ENCODE measurements around the gene NSUN7. TPM values are rescaled to one million over a fixed set of nuclear protein-coding genes. Genes with fewer than 3 reads are reported as not detected.

NSUN7 gene
- total and polyA plus RNA-seq, 4 donors: 0.21 to 4.5 (median 1.3) TPM

GRCh38 chr4:40845154-40845835 lies 95.5 kb downstream of the NSUN7 start:
- TF ChIP-seq ZBTB33 (IDR thresholded peaks at IDR 0.05) (no peak), NR2F2 (IDR thresholded peaks at IDR 0.05) (no peak), MAX (IDR thresholded peaks at IDR 0.05) (no peak), JUND (IDR thresholded peaks at IDR 0.05) (no peak), FOXA1 (IDR thresholded peaks at IDR 0.05) (no peak), EGR1 (IDR thresholded peaks at IDR 0.05; ENCODE audit: low read depth in 2 of 2) (no peak), REST (IDR thresholded peaks at IDR 0.05) (no peak), SP1 (IDR thresholded peaks at IDR 0.05) (no peak), YY1 (IDR thresholded peaks at IDR 0.05) (no peak)
- TF ChIP-seq, protein P1, sequence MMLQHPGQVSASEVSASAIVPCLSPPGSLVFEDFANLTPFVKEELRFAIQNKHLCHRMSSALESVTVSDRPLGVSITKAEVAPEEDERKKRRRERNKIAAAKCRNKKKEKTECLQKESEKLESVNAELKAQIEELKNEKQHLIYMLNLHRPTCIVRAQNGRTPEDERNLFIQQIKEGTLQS (IDR thresholded peaks at IDR 0.05): no peak
- TF ChIP-seq, protein P2, sequence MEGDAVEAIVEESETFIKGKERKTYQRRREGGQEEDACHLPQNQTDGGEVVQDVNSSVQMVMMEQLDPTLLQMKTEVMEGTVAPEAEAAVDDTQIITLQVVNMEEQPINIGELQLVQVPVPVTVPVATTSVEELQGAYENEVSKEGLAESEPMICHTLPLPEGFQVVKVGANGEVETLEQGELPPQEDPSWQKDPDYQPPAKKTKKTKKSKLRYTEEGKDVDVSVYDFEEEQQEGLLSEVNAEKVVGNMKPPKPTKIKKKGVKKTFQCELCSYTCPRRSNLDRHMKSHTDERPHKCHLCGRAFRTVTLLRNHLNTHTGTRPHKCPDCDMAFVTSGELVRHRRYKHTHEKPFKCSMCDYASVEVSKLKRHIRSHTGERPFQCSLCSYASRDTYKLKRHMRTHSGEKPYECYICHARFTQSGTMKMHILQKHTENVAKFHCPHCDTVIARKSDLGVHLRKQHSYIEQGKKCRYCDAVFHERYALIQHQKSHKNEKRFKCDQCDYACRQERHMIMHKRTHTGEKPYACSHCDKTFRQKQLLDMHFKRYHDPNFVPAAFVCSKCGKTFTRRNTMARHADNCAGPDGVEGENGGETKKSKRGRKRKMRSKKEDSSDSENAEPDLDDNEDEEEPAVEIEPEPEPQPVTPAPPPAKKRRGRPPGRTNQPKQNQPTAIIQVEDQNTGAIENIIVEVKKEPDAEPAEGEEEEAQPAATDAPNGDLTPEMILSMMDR (IDR thresholded peaks at IDR 0.05; ENCODE audit: low read depth, low read length, missing input control): no peak
- Histone ChIP-seq H3K27me3 (ENCODE audit: control insufficient read depth in 4 of 4, insufficient read depth in 4 of 4, low read length in 3 of 4) (no peaks in the 10 kb centered on the region), H3K4me3 (ENCODE audit: low read depth in 1 of 3, low read length in 3 of 3) (no peak overlapping the region), H3K4me1 (ENCODE audit: control insufficient read depth in 4 of 4, insufficient read depth in 4 of 4, low read length in 3 of 4) (no peaks in the 10 kb centered on the region), H3K27ac (ENCODE audit: low read depth in 1 of 2, low read length in 2 of 2) (no peak overlapping the region), H3K9ac (ENCODE audit: low read depth in 1 of 2, low read length in 2 of 2) (no peak overlapping the region), H3K9me3 (ENCODE audit: control insufficient read depth in 4 of 4, low read length in 3 of 4) (no peaks in the 10 kb centered on the region), H3K36me3 (ENCODE audit: control insufficient read depth in 4 of 4, insufficient read depth in 3 of 4, low read depth in 1 of 4, low read length in 3 of 4) (peaks cover 0 to 3% (median 0%) of the 10 kb centered on the region in 4 donors)
- WGBS: 90% methylated on average over 10 of the region's 10 CpGs
- no peak for DNase-seq (ENCODE audit: low spot score)

- H3K4me3 ChIP-seq (ENCODE audit: low read depth in 1 of 3, low read length in 3 of 3): no peak overlapping the region
- peaks cover 0 to 3% (median 0%) of the 10 kb centered on the region in 4 donors for H3K36me3 ChIP-seq (ENCODE audit: control insufficient read depth in 4 of 4, insufficient read depth in 3 of 4, low read depth in 1 of 4, low read length in 3 of 4)
- H3K27ac ChIP-seq (ENCODE audit: low read depth in 1 of 2, low read length in 2 of 2): no peak overlapping the region
- H3K9me3 ChIP-seq (ENCODE audit: control insufficient read depth in 4 of 4, low read length in 3 of 4): no peaks in the 10 kb centered on the region
- H3K9ac ChIP-seq (ENCODE audit: low read depth in 1 of 2, low read length in 2 of 2): no peak overlapping the region
- no peak for DNase-seq (ENCODE audit: low spot score)
- H3K27me3 ChIP-seq (ENCODE audit: control insufficient read depth in 4 of 4, insufficient read depth in 4 of 4, low read length in 3 of 4): no peaks in the 10 kb centered on the region
- WGBS: 97% methylated on average over 5 of the region's 5 CpGs
- no peaks in the 10 kb centered on the region for H3K4me1 ChIP-seq (ENCODE audit: control insufficient read depth in 4 of 4, insufficient read depth in 4 of 4, low read length in 3 of 4)
- no peak for TF ChIP-seq SP1 (IDR thresholded peaks at IDR 0.05)
- no peak for TF ChIP-seq FOXA2 (IDR thresholded peaks at IDR 0.05)
- TF ChIP-seq JUND (IDR thresholded peaks at IDR 0.05): no peak
- no peak for TF ChIP-seq RAD21 (IDR thresholded peaks at IDR 0.05)
- no peak for TF ChIP-seq YY1 (IDR thresholded peaks at IDR 0.05)
- TF ChIP-seq FOXA1 (IDR thresholded peaks at IDR 0.05): no peak
- TF ChIP-seq EGR1 (IDR thresholded peaks at IDR 0.05; ENCODE audit: low read depth in 2 of 2): no peak
- TF ChIP-seq, protein P1 (IDR thresholded peaks at IDR 0.05): no peak
Observed at GRCh38 chr4:40846532-40846931, 96.8 kb downstream of the NSUN7 start.
